Measurements from ENCODE around the gene ASAP2.

ASAP2 gene

GRCh38 chr2:9398881-9399780 lies 192.5 kb downstream of the ASAP2 start:
- DNase-seq (ENCODE audit: insufficient read length, low spot score) (no peak), FAIRE-seq (no peak)
- TF ChIP-seq POU2F2 (IDR thresholded peaks at IDR 0.05; ENCODE audit: low read depth, low read length), result no peak
- TF ChIP-seq SPI1 (IDR thresholded peaks at IDR 0.05; ENCODE audit: low read depth, low read length), result no peak
- no peak for TF ChIP-seq POLR2AphosphoS5 (IDR thresholded peaks at IDR 0.05; ENCODE audit: low read depth, low read length)
- TF ChIP-seq POLR2A (IDR thresholded peaks at IDR 0.05; ENCODE audit: low read depth, low read length), result no peak
- no peak for TF ChIP-seq PAX5 (IDR thresholded peaks at IDR 0.05; ENCODE audit: insufficient read depth, low read length, severe bottlenecking)

GRCh38 chr2:9400268-9401058 lies 193.9 kb downstream of the ASAP2 start:
- no peak for DNase-seq (ENCODE audit: insufficient read length, low spot score)
- TF ChIP-seq TAF1 (IDR thresholded peaks at IDR 0.05; ENCODE audit: low read depth, low read length) (no peak), PAX5 (IDR thresholded peaks at IDR 0.05; ENCODE audit: insufficient read depth, low read length, severe bottlenecking) (no peak), POLR2A (IDR thresholded peaks at IDR 0.05; ENCODE audit: low read depth, low read length) (no peak)
- FAIRE-seq, result no peak

DNA sequence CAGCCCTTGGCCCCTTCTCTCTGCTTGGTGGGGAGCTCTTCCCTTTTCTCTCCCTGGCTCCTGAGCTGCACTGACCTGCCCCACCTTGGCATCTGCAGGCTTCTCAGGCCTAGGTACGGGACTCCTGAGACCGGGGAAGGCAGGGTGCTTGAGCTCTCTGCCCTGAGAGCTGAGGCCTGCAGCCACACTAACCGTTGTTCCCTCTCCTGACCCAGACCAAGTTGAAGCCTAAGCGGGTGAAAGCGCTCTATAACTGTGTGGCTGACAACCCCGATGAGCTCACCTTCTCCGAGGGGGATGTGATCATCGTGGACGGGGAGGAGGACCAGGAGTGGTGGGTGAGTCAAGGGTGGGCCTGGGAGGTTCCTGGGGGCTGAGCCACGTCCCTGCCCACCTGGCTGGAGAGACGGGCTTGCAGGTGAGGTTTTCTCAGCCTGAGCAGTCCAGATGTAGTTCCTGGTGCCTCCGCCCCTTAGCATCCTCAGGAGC lies 194.5 kb downstream of the ASAP2 start:
- no peak for TF ChIP-seq PAX5 (IDR thresholded peaks at IDR 0.05; ENCODE audit: insufficient read depth, low read length, severe bottlenecking)
- no peak for TF ChIP-seq SPI1 (IDR thresholded peaks at IDR 0.05; ENCODE audit: low read depth, low read length)
- TF ChIP-seq POU2F2 (IDR thresholded peaks at IDR 0.05; ENCODE audit: low read depth, low read length), result no peak
- no peak for TF ChIP-seq TAF1 (IDR thresholded peaks at IDR 0.05; ENCODE audit: low read depth, low read length)
- TF ChIP-seq POLR2AphosphoS5 (IDR thresholded peaks at IDR 0.05; ENCODE audit: low read depth, low read length), result no peak
- TF ChIP-seq POLR2A (IDR thresholded peaks at IDR 0.05; ENCODE audit: low read depth, low read length), result no peak

DNA sequence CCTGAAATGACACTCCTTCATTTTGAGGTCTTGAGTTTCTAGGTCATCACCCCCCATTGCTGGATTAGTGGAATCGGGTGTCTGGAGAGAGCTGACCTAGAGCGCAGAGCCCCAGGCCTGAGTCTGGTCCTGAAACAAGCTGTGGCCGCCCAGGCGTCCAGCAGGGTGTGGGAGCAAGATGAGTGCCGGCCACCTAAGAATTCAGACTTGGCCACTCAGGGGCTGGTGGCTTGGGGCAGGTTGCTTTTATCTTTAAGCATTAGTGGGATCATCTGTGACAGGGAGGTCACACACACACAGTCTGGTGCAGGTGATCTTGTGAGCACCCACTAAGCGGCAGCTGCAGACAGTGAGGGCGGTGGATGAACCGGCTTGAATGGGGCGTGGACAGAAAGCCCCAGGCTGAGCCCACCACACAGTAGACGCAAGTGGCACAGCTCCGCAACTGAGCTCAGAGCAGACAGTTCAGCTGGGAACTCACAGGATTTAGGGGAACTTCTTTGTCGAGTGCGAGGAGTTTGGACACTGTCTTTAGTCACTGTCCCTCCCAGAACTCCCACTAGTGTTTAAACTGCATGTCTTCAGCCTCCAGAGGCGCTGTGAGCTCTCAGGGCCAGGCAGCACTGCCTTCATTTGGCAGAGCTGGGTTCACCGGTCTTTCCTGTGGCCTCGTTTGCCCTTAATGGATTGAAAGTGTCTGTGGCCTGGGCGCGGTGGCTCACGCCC lies 195.2 kb downstream of the ASAP2 start:
- DNase-seq (ENCODE audit: insufficient read length, low spot score) (no peak), FAIRE-seq (no peak)

More for the DNA sequence above, 194.5 kb downstream of the ASAP2 start:
- DNase-seq (ENCODE audit: insufficient read length, low spot score) (no peak), FAIRE-seq (no peak)

DNA sequence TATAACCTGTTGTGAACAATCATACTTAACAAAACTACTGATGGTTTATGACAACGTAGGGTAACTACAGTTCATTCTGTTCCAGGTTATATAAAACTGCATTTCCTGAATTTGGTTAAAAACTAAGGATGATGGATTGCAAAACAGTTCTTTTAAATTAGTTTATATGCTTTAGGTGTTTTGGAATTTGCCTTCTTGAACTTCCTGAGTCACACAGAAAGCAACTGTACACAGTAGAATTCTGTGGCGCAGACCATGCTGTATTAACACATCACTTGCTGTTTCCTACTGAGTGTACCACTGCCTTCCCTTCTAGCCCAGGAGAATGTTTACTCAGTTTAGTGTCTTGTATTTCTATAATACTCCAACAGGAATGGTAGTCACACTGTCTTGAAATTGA lies 197.3 kb downstream of the ASAP2 start:
- TF ChIP-seq PAX5 (IDR thresholded peaks at IDR 0.05; ENCODE audit: insufficient read depth, low read length, severe bottlenecking) (no peak), SPI1 (IDR thresholded peaks at IDR 0.05; ENCODE audit: low read depth, low read length) (no peak), POLR2AphosphoS5 (IDR thresholded peaks at IDR 0.05; ENCODE audit: low read depth, low read length) (no peak), POLR2A (IDR thresholded peaks at IDR 0.05; ENCODE audit: low read depth, low read length) (no peak), POU2F2 (IDR thresholded peaks at IDR 0.05; ENCODE audit: low read depth, low read length) (no peak), TAF1 (IDR thresholded peaks at IDR 0.05; ENCODE audit: low read depth, low read length) (no peak)
- FAIRE-seq (no peak), DNase-seq (ENCODE audit: insufficient read length, low spot score) (no peak)

More for the DNA sequence above, 195.2 kb downstream of the ASAP2 start:
- no peak for TF ChIP-seq POU2F2 (IDR thresholded peaks at IDR 0.05; ENCODE audit: low read depth, low read length)
- TF ChIP-seq PAX5 (IDR thresholded peaks at IDR 0.05; ENCODE audit: insufficient read depth, low read length, severe bottlenecking), result no peak
- no peak for TF ChIP-seq POLR2AphosphoS5 (IDR thresholded peaks at IDR 0.05; ENCODE audit: low read depth, low read length)
- TF ChIP-seq SPI1 (IDR thresholded peaks at IDR 0.05; ENCODE audit: low read depth, low read length), result no peak
- TF ChIP-seq POLR2A (IDR thresholded peaks at IDR 0.05; ENCODE audit: low read depth, low read length), result no peak
- no peak for TF ChIP-seq TAF1 (IDR thresholded peaks at IDR 0.05; ENCODE audit: low read depth, low read length)

DNA sequence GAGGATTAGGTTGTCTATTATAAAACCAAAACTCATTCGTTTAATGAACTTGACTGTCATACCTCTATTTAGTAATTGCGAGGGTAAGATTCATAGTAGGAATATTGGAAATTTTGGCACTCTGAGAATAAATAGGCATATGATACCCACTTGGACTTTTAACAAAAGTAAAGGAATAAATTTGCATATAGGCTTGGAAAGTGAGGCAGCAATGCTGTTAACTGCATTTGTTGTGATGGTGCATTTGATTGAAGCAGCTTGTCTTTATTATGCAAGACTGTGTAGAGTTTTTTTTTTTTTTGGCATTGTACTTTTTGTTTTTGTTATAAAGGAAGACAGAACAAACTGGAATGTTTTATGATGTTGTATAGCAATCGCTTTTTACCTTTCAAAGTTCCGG lies 197.8 kb downstream of the ASAP2 start:
- FAIRE-seq, result no peak
- DNase-seq (ENCODE audit: insufficient read length, low spot score), result no peak
- TF ChIP-seq TAF1 (IDR thresholded peaks at IDR 0.05; ENCODE audit: low read depth, low read length), result no peak
- no peak for TF ChIP-seq POLR2A (IDR thresholded peaks at IDR 0.05; ENCODE audit: low read depth, low read length)
- TF ChIP-seq POU2F2 (IDR thresholded peaks at IDR 0.05; ENCODE audit: low read depth, low read length), result no peak
- TF ChIP-seq POLR2AphosphoS5 (IDR thresholded peaks at IDR 0.05; ENCODE audit: low read depth, low read length), result no peak
- no peak for TF ChIP-seq SPI1 (IDR thresholded peaks at IDR 0.05; ENCODE audit: low read depth, low read length)
- no peak for TF ChIP-seq PAX5 (IDR thresholded peaks at IDR 0.05; ENCODE audit: insufficient read depth, low read length, severe bottlenecking)

DNA sequence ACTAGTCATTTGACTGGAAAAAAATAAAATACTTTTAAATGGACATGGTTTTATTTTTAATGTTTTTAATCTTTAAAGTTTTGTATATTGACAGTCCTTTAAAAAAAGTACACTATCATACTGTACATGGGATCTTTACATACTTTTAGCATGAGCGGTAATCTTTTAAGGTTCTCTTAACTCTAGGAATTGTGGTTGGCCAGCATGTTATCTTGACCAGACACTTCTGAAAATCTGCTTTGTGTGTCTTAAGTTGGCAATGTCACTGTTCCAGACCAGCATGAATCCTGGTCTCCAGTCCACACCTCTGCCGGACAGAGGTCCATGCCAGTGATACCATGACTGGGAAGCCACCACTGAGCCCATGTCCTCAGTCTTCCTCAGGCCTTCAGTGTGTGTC lies 199.0 kb downstream of the ASAP2 start:
- no peak for TF ChIP-seq TAF1 (IDR thresholded peaks at IDR 0.05; ENCODE audit: low read depth, low read length)
- no peak for TF ChIP-seq POU2F2 (IDR thresholded peaks at IDR 0.05; ENCODE audit: low read depth, low read length)
- no peak for TF ChIP-seq SPI1 (IDR thresholded peaks at IDR 0.05; ENCODE audit: low read depth, low read length)
- no peak for TF ChIP-seq POLR2AphosphoS5 (IDR thresholded peaks at IDR 0.05; ENCODE audit: low read depth, low read length)
- TF ChIP-seq PAX5 (IDR thresholded peaks at IDR 0.05; ENCODE audit: insufficient read depth, low read length, severe bottlenecking), result no peak
- TF ChIP-seq POLR2A (IDR thresholded peaks at IDR 0.05; ENCODE audit: low read depth, low read length), result no peak
- DNase-seq (ENCODE audit: insufficient read length, low spot score) (no peak), FAIRE-seq (no peak)

DNA sequence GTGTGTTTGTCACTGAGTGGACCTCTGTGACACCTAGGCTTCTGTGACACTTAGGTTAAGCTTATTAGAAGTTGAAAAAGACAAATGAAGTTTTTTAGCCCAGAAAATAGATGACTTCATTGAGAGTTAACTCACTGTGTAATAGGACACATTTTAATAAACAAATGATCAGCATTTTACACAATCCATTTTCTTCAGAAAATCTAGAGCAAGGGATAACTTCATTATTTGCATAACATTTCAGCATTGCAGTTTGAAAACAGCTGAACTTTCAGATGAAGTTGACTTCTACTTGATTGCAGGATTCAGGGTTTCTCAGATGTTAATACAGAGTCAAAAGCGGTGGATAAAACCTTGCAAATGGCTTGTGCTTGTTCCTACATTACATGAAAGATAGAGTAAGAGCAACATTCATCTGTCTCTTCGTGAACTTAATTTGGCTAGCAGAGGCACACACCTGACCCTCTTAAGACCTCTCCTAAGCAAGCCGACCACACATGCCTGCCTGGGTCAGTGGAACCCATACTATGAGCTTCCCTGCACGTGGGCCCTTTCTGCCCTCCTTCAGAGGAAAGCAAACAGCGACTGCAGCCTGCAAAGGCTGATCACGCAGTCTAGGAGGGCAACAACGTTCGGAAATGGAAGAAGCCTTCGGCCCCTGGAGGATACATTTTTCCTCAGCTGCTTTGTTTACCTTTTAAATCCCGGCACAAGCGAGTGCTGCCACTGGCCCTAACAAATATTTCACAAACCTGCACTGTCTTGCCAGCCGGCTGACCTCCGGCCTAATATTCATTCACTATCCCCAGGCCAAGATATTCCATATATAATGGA lies 200.1 kb downstream of the ASAP2 start:
- FAIRE-seq, result no peak
- TF ChIP-seq SPI1 (IDR thresholded peaks at IDR 0.05; ENCODE audit: low read depth, low read length), result no peak
- no peak for TF ChIP-seq TAF1 (IDR thresholded peaks at IDR 0.05; ENCODE audit: low read depth, low read length)
- no peak for TF ChIP-seq PAX5 (IDR thresholded peaks at IDR 0.05; ENCODE audit: insufficient read depth, low read length, severe bottlenecking)
- no peak for TF ChIP-seq POU2F2 (IDR thresholded peaks at IDR 0.05; ENCODE audit: low read depth, low read length)
- TF ChIP-seq POLR2A (IDR thresholded peaks at IDR 0.05; ENCODE audit: low read depth, low read length), result no peak
- no peak for TF ChIP-seq POLR2AphosphoS5 (IDR thresholded peaks at IDR 0.05; ENCODE audit: low read depth, low read length)
- DNase-seq (ENCODE audit: insufficient read length, low spot score), result no peak
